Loucy (cell line): Measurements from ENCODE around the gene MST1.

Experiments
- H2AFZ ChIP-seq: fragments of 200-600 bp; sonication (generic); 2 replicates; pipeline ENCODE4 v1.6.0; 2016; ENCODE audit warnings: antibody characterized with exemption, mild to moderate bottlenecking, low read length, moderate library complexity
- H3F3A ChIP-seq: fragments of 200-600 bp; 2 replicates; pipeline ENCODE4 v1.6.0; 2016; ENCODE audit warnings: antibody characterized with exemption, low read depth, mild to moderate bottlenecking
- H3K27me3 ChIP-seq: fragments of 200-600 bp; sonication (generic); 2 replicates; pipeline ENCODE4 v1.6.1; 2014; ENCODE audit warnings: low read length, mild to moderate bottlenecking; ENCODE audit not compliant: insufficient read depth, poor library complexity, severe bottlenecking
- H3K36me3 ChIP-seq: fragments of 200-600 bp; sonication (generic); 2 replicates; pipeline ENCODE4 v1.6.1; 2016; ENCODE audit warnings: low read length; ENCODE audit not compliant: insufficient read depth
- H3K4me1 ChIP-seq: fragments of 200-600 bp; sonication (generic); 2 replicates; pipeline ENCODE4 v1.5.1; 2014; ENCODE audit warnings: low read length, mild to moderate bottlenecking; ENCODE audit not compliant: insufficient read depth, poor library complexity, severe bottlenecking
- H3K4me2 ChIP-seq: fragments of 200-600 bp; sonication (generic); 2 replicates; pipeline ENCODE4 v1.6.0; 2014; ENCODE audit warnings: antibody characterized with exemption, low read length, low read depth, mild to moderate bottlenecking; ENCODE audit not compliant: poor library complexity, severe bottlenecking
- H3K4me3 ChIP-seq: fragments of 200-600 bp; sonication (generic); 2 replicates; pipeline ENCODE4 v1.5.1; 2014; ENCODE audit warnings: low read length, mild to moderate bottlenecking, mixed read lengths; ENCODE audit not compliant: poor library complexity, severe bottlenecking
- H3K79me2 ChIP-seq: fragments of 200-600 bp; sonication (generic); 2 replicates; pipeline ENCODE4 v1.6.1; 2014; ENCODE audit warnings: low read length; ENCODE audit not compliant: insufficient read depth
- H3K9ac ChIP-seq: fragments of 200-600 bp; sonication (generic); 2 replicates; pipeline ENCODE4 v1.6.0; 2014; ENCODE audit warnings: mild to moderate bottlenecking, low read depth, low read length, moderate library complexity; ENCODE audit not compliant: poor library complexity, severe bottlenecking
- H3K9me2 ChIP-seq: fragments of 200-600 bp; sonication (generic); replicated peaks from 2 replicates; pipeline ENCODE4 v1.6.1; 2016; ENCODE audit warnings: low read depth, low read length, mixed read lengths
- H3K9me3 ChIP-seq: fragments of 200-600 bp; sonication (generic); 2 replicates; pipeline ENCODE4 v1.6.1; 2014; ENCODE audit warnings: mild to moderate bottlenecking, antibody characterized with exemption, low read length, low read depth; ENCODE audit not compliant: insufficient read depth
- H4K20me1 ChIP-seq: fragments of 200-600 bp; sonication (generic); 2 replicates; pipeline ENCODE4 v1.6.0; 2014; ENCODE audit warnings: antibody characterized with exemption, low read length, mild to moderate bottlenecking; ENCODE audit not compliant: insufficient read depth, poor library complexity, severe bottlenecking
- EZH2phosphoT487 ChIP-seq: fragments of 200-600 bp; IDR thresholded peaks from 2 replicates; pipeline ENCODE4 v1.6.1; 2018; ENCODE audit warnings: antibody characterized with exemption, mild to moderate bottlenecking, moderate library complexity, borderline replicate concordance
- TF ChIP-seq, protein P1 (sequence below): fragments of 200-600 bp; sonication (generic); conservative IDR thresholded peaks from 2 replicates; pipeline ENCODE4 v1.5.1; 2014; ENCODE audit warnings: mild to moderate bottlenecking, antibody characterized with exemption, low read length

The MST1 gene

DNA sequence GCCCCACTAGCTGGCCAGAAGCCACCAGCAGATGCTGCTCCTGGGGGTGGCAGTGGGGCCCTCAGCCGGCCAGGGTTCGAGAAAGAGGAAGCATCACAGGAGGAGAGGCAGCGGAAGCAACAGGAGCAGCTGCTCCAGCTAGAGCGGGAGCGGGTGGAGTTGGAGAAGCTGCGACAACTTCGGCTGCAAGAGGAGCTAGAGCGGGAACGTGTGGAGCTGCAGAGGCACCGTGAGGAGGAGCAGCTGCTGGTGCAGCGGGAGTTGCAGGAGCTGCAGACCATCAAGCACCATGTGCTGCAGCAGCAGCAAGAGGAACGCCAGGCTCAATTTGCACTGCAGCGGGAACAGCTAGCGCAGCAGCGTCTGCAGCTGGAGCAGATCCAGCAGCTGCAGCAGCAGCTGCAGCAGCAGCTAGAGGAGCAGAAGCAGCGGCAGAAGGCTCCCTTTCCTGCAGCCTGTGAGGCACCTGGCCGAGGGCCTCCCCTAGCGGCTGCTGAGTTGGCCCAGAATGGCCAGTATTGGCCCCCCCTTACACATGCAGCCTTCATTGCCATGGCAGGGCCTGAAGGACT is 32.6 kb downstream of the MST1 start:
- Histone ChIP-seq H3K4me3 (no peak overlapping the region), H4K20me1 (no peaks in the 10 kb centered on the region), H3K4me2 (no peak overlapping the region), H3K9me3 (no peaks in the 10 kb centered on the region), H3K79me2 (no peaks in the 10 kb centered on the region), H3F3A (no peaks in the 10 kb centered on the region), H2AFZ (no peak overlapping the region), H3K9ac (no peak overlapping the region), H3K4me1 (peaks cover 9% of the 10 kb centered on the region), H3K9me2 (no peaks in the 10 kb centered on the region), H3K27me3 (no peaks in the 10 kb centered on the region), H3K36me3 (no peaks in the 10 kb centered on the region)
- TF ChIP-seq, protein P1, sequence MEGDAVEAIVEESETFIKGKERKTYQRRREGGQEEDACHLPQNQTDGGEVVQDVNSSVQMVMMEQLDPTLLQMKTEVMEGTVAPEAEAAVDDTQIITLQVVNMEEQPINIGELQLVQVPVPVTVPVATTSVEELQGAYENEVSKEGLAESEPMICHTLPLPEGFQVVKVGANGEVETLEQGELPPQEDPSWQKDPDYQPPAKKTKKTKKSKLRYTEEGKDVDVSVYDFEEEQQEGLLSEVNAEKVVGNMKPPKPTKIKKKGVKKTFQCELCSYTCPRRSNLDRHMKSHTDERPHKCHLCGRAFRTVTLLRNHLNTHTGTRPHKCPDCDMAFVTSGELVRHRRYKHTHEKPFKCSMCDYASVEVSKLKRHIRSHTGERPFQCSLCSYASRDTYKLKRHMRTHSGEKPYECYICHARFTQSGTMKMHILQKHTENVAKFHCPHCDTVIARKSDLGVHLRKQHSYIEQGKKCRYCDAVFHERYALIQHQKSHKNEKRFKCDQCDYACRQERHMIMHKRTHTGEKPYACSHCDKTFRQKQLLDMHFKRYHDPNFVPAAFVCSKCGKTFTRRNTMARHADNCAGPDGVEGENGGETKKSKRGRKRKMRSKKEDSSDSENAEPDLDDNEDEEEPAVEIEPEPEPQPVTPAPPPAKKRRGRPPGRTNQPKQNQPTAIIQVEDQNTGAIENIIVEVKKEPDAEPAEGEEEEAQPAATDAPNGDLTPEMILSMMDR = no peak
- TF ChIP-seq EZH2phosphoT487 = no peak

GRCh38 chr3:49655731-49656285 is 33.5 kb downstream of the MST1 start:
- Histone ChIP-seq H3F3A (no peaks in the 10 kb centered on the region), H3K4me2 (no peak overlapping the region), H3K9ac (no peak overlapping the region), H2AFZ (no peak overlapping the region), H3K36me3 (no peaks in the 10 kb centered on the region), H3K4me1 (peaks cover 9% of the 10 kb centered on the region), H3K9me3 (no peaks in the 10 kb centered on the region), H3K27me3 (no peaks in the 10 kb centered on the region), H3K79me2 (no peaks in the 10 kb centered on the region), H4K20me1 (no peaks in the 10 kb centered on the region), H3K9me2 (no peaks in the 10 kb centered on the region), H3K4me3 (no peak overlapping the region)
- TF ChIP-seq EZH2phosphoT487 = no peak
- TF ChIP-seq, protein P1 = no peak

- Histone ChIP-seq H3K27me3 (no peaks in the 10 kb centered on the region), H3K9me2 (no peaks in the 10 kb centered on the region), H4K20me1 (no peaks in the 10 kb centered on the region), H3K79me2 (no peaks in the 10 kb centered on the region), H3K4me2 (no peak overlapping the region), H3K4me1 (peaks cover 16% of the 10 kb centered on the region), H3K9ac (no peak overlapping the region), H3K9me3 (no peaks in the 10 kb centered on the region), H2AFZ (no peak overlapping the region), H3K36me3 (no peaks in the 10 kb centered on the region), H3K4me3 (no peak overlapping the region), H3F3A (no peaks in the 10 kb centered on the region)
- TF ChIP-seq, protein P1 = no peak
- no peak for TF ChIP-seq EZH2phosphoT487
Observed at GRCh38 chr3:49654955-49655556, 34.2 kb downstream of the MST1 start.
